ENCODE results near the gene TFF1.

Gene TFF1

DNA sequence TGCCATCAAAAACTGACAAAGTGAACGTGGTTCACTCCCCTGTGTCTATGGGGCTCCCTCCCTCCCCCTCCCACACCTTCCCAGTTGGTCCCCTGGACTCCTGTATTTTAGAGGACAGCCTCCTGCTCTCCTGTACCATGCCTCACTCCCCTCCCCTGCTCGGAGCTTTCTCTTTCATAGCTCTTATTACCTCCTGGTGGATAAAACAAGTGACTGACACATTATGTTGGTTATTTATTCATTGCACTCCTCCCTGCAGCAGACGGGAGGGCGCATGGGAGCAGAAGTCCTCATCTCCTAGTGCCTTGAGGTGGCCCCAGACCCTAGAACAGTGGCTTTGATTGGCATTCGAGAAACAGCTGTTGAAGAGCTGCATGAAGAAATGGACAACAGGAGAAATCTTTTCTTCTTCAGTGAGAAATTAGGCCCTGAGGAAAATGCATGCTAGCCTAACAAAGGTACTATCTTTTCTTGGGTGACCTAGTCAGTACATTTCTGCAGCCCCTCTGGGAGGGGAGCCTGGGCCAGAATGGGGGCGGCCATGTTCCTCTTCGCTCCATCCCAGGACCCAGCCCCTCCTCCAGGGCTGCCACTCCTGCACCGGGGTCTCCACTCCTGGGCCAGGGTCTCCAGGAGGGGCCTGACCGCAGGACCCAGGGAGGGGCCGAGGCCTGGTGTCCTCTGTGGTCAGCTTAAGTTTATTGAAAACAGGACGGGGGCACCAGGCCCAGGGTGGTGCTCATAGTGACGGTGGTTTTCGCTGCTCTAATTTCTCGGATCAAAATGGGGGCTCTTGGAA, 1.2 kb upstream of the TFF1 start:
- ChIA-PET CTCF (interaction anchor here (1.0 to 1.7 kb wide), 2 partner anchors 14 to 57 kb away, joined by 3 to 7 read pairs; no protein-coding TSS in a partner anchor), POLR2A (no interaction called here)
- TF ChIP-seq, protein P1, sequence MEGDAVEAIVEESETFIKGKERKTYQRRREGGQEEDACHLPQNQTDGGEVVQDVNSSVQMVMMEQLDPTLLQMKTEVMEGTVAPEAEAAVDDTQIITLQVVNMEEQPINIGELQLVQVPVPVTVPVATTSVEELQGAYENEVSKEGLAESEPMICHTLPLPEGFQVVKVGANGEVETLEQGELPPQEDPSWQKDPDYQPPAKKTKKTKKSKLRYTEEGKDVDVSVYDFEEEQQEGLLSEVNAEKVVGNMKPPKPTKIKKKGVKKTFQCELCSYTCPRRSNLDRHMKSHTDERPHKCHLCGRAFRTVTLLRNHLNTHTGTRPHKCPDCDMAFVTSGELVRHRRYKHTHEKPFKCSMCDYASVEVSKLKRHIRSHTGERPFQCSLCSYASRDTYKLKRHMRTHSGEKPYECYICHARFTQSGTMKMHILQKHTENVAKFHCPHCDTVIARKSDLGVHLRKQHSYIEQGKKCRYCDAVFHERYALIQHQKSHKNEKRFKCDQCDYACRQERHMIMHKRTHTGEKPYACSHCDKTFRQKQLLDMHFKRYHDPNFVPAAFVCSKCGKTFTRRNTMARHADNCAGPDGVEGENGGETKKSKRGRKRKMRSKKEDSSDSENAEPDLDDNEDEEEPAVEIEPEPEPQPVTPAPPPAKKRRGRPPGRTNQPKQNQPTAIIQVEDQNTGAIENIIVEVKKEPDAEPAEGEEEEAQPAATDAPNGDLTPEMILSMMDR (IDR thresholded peaks at IDR 0.05; ENCODE audit: control extremely low read depth, extremely low read depth, low read depth, missing control alignments) = no peak
- no peak for DNase-seq (ENCODE audit: extremely low spot score)

DNA sequence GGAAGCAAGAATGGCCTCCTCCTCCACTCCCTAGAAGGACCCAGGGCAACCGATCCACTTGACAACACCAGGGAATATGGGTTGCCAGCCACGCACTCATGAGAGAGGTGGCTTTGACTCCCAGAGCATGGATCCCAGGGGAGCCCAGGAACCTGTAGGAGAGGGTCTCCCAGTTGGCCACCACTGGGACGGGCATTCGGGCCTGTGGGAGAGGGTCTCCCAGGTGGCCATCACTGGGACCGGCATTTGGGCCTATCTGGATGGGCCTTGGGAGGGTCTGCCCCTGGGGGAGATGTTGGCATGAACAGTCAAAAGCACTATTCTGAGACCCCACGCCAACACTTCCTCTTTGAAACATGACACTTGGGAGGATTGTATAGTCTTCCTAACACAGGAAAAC, 565 bp downstream of the TFF1 start:
- POLR2A ChIA-PET = no interaction called here
- TF ChIP-seq, protein P1 (IDR thresholded peaks at IDR 0.05; ENCODE audit: control extremely low read depth, extremely low read depth, low read depth, missing control alignments) = no peak
- no peak for DNase-seq (ENCODE audit: extremely low spot score)
- CTCF ChIA-PET = interaction anchor here (1.3 kb wide), 1 partner anchor 12 kb away, joined by 3 read pairs; no protein-coding TSS in a partner anchor

DNA sequence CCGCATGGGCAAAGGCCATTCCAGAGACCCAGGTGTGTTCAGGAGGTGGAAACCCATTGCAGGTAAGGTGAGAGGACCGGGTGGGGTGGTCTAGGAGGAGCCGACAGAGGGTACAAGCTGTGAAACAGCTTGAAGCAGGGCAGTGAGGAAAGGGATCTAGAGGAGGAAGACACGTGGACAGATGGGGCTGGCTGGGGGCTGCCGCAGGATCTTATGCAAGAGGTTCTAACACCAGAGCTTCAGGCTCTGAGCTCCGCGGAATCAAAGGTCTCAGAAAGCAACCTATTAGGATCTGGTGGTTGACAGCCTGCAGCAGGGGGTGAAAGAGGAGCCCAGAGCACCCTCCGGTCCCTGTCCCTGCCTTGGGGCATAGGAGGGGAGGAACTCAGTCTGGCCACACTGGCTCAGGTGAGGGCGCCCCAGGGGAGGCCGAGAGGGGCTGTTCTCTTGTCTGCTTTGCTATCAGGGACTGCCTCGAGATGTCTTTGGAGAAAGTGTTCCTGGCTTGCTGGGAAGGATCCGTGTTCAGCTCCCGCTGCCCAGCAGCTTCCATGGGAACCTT, 1.9 kb downstream of the TFF1 start:
- ChIA-PET CTCF (interaction anchor here (1.6 kb wide), 1 partner anchor 54 kb away, joined by 3 read pairs; no protein-coding TSS in a partner anchor), POLR2A (no interaction called here)
- TF ChIP-seq, protein P1 (IDR thresholded peaks at IDR 0.05; ENCODE audit: control extremely low read depth, extremely low read depth, low read depth, missing control alignments) = no peak
- DNase-seq (ENCODE audit: extremely low spot score) = no peak

DNA sequence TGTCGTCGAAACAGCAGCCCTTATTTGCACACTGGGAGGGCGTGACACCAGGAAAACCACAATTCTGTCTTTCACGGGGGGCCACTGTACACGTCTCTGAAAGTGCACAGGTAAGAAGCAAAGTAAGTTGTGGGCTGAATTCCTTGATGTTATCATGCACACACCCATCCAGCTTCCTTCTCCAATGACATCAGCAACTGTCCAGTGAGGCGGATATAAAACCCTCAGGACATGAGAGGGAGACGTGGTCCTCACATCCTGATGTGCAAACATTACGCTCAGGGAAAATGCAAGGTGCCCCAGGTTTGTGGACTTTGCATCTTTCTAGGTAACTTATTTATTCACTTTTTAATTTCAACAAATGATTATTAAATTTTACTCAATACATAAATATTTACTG, 3.0 kb downstream of the TFF1 start:
- DNase-seq (ENCODE audit: extremely low spot score) = no peak
- TF ChIP-seq, protein P1 (IDR thresholded peaks at IDR 0.05; ENCODE audit: control extremely low read depth, extremely low read depth, low read depth, missing control alignments) = no peak
- ChIA-PET CTCF (interaction anchor here (1.6 kb wide), 1 partner anchor 53 kb away, joined by 3 read pairs; no protein-coding TSS in a partner anchor), POLR2A (no interaction called here)

DNA sequence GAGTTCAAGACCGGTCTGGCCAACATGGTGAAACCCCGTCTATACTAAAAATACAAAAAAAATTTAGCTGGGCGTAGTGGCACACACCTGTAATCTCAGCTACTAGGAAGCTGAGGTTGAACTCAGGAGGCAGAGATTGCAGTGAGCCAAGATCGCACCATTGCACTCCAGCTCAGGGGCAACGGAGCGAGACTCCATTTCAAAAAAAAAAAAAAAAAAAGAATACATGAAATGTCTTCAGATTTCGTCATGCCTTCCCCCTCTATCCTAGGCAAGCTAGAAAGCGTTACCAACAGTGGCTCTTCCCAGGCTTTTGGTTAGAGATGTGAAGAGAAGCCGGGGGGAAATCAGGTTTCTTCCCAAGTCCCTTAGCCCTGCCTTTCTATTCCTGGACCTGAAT, 3.6 kb downstream of the TFF1 start:
- DNase-seq (ENCODE audit: extremely low spot score) = no peak
- POLR2A ChIA-PET = no interaction called here
- CTCF ChIA-PET = interaction anchor here (1.8 kb wide), 1 partner anchor 20 kb away, joined by 4 read pairs; no protein-coding TSS in a partner anchor
- TF ChIP-seq, protein P1 (IDR thresholded peaks at IDR 0.05; ENCODE audit: control extremely low read depth, extremely low read depth, low read depth, missing control alignments) = no peak

DNA sequence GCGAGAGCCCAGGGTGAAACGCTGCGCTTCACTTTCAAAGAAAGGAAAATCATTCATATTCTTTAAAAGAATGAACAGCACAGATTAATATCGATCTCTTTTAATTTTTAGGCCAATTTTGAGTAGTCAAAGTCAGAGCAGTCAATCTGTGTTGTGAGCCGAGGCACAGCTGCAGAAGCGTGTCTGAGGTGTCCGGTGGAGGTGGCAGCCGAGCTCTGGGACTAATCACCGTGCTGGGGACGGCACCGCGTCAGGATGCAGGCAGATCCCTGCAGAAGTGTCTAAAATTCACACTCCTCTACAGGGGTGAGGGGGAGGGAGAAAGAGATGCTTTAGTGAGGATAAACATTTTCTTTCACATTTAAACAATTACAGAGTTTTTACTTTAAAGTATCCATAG, 4.1 kb downstream of the TFF1 start:
- CTCF ChIA-PET = interaction anchor here (0.9 to 1.8 kb wide), 2 partner anchors 20 to 24 kb away, joined by 3 to 4 read pairs; no protein-coding TSS in a partner anchor
- POLR2A ChIA-PET = no interaction called here
- no peak for DNase-seq (ENCODE audit: extremely low spot score)

More for the DNA sequence above, 4.1 kb downstream of the TFF1 start:
- TF ChIP-seq, protein P1 (IDR thresholded peaks at IDR 0.05; ENCODE audit: control extremely low read depth, extremely low read depth, low read depth, missing control alignments) = no peak
